ENCODE results near the gene PGAP1. TPM values are rescaled to one million over a fixed set of nuclear protein-coding genes. Genes with fewer than 3 reads are reported as not detected.
A peak's percentile ranks its signal among the peaks of the same experiment; 100 is the strongest.

Gene PGAP1
- total and polyA plus RNA-seq, 2 donors: 3.1 to 4.2 TPM

DNA sequence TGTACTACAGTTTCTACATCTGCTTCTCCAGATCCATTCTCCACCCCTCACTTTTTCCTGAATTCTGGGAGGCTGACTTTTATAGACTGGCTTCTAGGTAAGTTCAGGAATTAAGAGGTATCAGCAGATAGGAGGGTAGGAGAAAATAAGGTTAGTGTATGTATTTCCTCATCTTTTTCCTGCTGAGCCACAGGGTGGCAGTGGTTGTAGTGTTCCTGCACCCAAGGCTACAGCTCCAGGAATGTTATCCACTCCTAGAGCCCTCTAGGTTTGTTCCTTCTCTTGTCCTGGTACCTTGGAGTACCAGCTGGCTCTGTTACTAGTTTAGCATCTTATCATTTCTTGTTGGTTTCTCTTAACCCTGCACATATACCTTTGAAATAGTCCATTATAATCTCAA, 76.6 kb downstream of the PGAP1 start:
- H3K27me3 ChIP-seq (ENCODE audit: control insufficient read depth in 2 of 2, insufficient read depth in 1 of 2, low read length in 1 of 2): no peaks in the 10 kb centered on the region
- no peak overlapping the region for H3K27ac ChIP-seq (ENCODE audit: low read depth in 1 of 2, low read length in 1 of 2)
- peak in 1 of 9 donors; percentile 4 for DNase-seq (ENCODE audit: low read depth in 6 of 9, low spot score in 9 of 9)
- no peak overlapping the region for H3K4me3 ChIP-seq (ENCODE audit: low read length in 2 of 2)
- no peaks in the 10 kb centered on the region for H3K9me3 ChIP-seq (ENCODE audit: control insufficient read depth in 2 of 2, insufficient read depth in 1 of 2, low read length in 1 of 2)
- H3K36me3 ChIP-seq (ENCODE audit: control insufficient read depth in 2 of 2, insufficient read depth in 2 of 2, low read length in 1 of 2): no peaks in the 10 kb centered on the region
- no peaks in the 10 kb centered on the region for H3K4me1 ChIP-seq (ENCODE audit: control insufficient read depth in 2 of 2, insufficient read depth in 2 of 2, low read length in 2 of 2)

DNA sequence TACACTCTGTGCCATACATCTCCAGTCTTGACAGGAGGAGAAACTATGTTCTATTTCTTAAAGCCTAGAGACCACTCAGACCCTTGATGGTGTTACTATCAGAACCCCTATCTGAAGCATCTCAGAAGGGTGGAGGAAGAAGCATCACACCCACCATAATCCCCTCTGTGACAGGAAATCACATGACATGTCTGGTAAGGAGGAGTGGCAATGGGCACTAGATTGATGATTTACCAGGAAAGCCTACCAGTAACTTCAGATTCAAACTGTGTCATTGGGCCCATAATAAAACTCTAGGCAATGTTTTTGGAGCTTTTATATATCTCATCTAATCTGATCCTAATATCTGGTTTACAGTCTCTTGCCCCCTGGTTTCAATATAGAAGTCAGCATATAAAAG, 80.2 kb downstream of the PGAP1 start:
- Histone ChIP-seq H3K4me1 (ENCODE audit: control insufficient read depth in 2 of 2, insufficient read depth in 2 of 2, low read length in 2 of 2) (no peaks in the 10 kb centered on the region), H3K27ac (ENCODE audit: low read depth in 1 of 2, low read length in 1 of 2) (no peak overlapping the region), H3K27me3 (ENCODE audit: control insufficient read depth in 2 of 2, insufficient read depth in 1 of 2, low read length in 1 of 2) (no peaks in the 10 kb centered on the region), H3K9me3 (ENCODE audit: control insufficient read depth in 2 of 2, insufficient read depth in 1 of 2, low read length in 1 of 2) (no peaks in the 10 kb centered on the region), H3K36me3 (ENCODE audit: control insufficient read depth in 2 of 2, insufficient read depth in 2 of 2, low read length in 1 of 2) (no peaks in the 10 kb centered on the region), H3K4me3 (ENCODE audit: low read length in 2 of 2) (no peak overlapping the region)
- DNase-seq (ENCODE audit: low read depth in 6 of 9, low spot score in 9 of 9): no peak

DNA sequence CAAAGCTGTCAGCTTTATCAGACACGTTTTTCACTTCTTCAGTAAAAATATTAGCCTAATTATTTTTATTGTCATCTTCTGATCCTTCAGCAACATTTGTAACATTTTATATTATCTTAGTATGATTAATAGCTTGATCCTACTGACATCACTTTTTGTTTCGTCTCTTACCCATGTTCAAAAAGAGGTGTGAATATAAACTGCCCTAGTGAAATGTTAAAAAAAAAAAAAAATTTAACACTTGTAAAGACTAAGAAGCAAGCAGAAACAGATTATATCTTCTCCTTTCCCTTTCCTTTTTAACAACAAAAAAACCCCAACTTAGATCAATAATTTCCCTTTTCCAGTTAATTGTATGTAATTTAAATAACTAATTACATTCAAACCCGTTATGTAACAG, 81.1 kb downstream of the PGAP1 start:
- Histone ChIP-seq H3K9me3 (ENCODE audit: control insufficient read depth in 2 of 2, insufficient read depth in 1 of 2, low read length in 1 of 2) (no peaks in the 10 kb centered on the region), H3K27ac (ENCODE audit: low read depth in 1 of 2, low read length in 1 of 2) (no peak overlapping the region), H3K36me3 (ENCODE audit: control insufficient read depth in 2 of 2, insufficient read depth in 2 of 2, low read length in 1 of 2) (no peaks in the 10 kb centered on the region), H3K27me3 (ENCODE audit: control insufficient read depth in 2 of 2, insufficient read depth in 1 of 2, low read length in 1 of 2) (no peaks in the 10 kb centered on the region), H3K4me1 (ENCODE audit: control insufficient read depth in 2 of 2, insufficient read depth in 2 of 2, low read length in 2 of 2) (no peaks in the 10 kb centered on the region), H3K4me3 (ENCODE audit: low read length in 2 of 2) (no peak overlapping the region)
- no peak for DNase-seq (ENCODE audit: low read depth in 6 of 9, low spot score in 9 of 9)
- 98% methylated on average over 3 of the region's 3 CpGs for WGBS

DNA sequence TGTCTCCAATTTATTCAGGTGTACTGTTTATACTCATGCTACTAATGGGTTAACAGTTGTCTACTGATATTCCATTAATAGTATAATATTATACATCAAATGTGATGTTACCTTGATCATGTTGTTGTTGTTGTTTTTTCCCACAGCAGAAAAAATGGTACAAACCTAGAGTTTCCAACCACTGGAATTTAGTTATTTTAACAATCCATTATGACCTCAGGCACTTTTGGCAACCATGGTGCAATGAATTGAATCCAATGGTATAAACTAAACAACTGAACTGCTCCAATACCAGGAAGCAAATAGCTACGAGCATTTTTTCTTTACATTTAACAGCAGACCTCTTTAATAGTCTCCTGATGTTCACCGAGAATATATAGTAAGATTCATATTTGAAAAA, 86.3 kb downstream of the PGAP1 start:
- Histone ChIP-seq H3K4me1 (ENCODE audit: control insufficient read depth in 2 of 2, insufficient read depth in 2 of 2, low read length in 2 of 2) (no peaks in the 10 kb centered on the region), H3K27ac (ENCODE audit: low read depth in 1 of 2, low read length in 1 of 2) (no peak overlapping the region), H3K4me3 (ENCODE audit: low read length in 2 of 2) (no peak overlapping the region), H3K9me3 (ENCODE audit: control insufficient read depth in 2 of 2, insufficient read depth in 1 of 2, low read length in 1 of 2) (no peaks in the 10 kb centered on the region), H3K27me3 (ENCODE audit: control insufficient read depth in 2 of 2, insufficient read depth in 1 of 2, low read length in 1 of 2) (no peaks in the 10 kb centered on the region), H3K36me3 (ENCODE audit: control insufficient read depth in 2 of 2, insufficient read depth in 2 of 2, low read length in 1 of 2) (no peaks in the 10 kb centered on the region)
- DNase-seq (ENCODE audit: low read depth in 6 of 9, low spot score in 9 of 9): no peak
- 96% methylated on average over 2 of the region's 2 CpGs for WGBS

DNA sequence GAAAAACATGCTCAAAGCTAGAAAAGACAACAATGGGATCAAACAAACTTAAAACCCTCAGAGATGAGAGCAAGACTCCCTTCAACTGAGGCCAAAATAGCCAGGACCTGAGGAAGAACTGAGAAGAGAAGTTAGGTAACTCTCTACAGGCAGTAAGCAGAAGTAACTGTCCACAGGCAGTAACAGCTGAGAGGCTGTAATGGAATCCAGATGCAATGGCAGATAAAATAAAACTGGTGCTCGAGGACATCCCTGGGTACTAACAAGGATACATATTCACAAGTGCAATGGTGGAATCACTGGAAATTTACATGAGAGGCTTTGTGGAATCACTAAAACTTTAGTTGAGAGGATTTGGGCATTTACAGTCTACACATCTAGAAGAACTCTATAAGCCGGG, 86.9 kb downstream of the PGAP1 start:
- no peak for DNase-seq (ENCODE audit: low read depth in 6 of 9, low spot score in 9 of 9)
- Histone ChIP-seq H3K27me3 (ENCODE audit: control insufficient read depth in 2 of 2, insufficient read depth in 1 of 2, low read length in 1 of 2) (no peaks in the 10 kb centered on the region), H3K9me3 (ENCODE audit: control insufficient read depth in 2 of 2, insufficient read depth in 1 of 2, low read length in 1 of 2) (no peaks in the 10 kb centered on the region), H3K4me1 (ENCODE audit: control insufficient read depth in 2 of 2, insufficient read depth in 2 of 2, low read length in 2 of 2) (no peaks in the 10 kb centered on the region), H3K4me3 (ENCODE audit: low read length in 2 of 2) (no peak overlapping the region), H3K27ac (ENCODE audit: low read depth in 1 of 2, low read length in 1 of 2) (no peak overlapping the region), H3K36me3 (ENCODE audit: control insufficient read depth in 2 of 2, insufficient read depth in 2 of 2, low read length in 1 of 2) (no peaks in the 10 kb centered on the region)
- WGBS: 91% methylated on average over 2 of the region's 2 CpGs

DNA sequence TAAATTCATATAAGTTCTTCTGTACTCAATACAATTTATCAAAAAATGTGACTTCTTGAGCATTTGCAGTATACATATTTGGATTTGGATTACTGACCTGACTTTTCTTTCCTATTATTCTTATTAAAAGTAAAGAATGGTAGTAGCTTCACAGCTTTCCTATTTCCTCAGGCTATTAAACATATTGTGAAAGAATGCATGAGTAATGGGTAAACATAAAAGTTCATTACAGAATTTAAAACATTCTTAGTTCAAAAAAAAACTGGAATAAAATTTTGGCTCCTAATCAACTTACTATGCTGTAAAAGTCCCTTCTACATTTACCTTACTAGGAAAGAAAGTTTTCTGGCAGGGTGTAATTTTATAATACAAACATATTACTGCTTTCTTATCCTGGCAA, 90.1 kb downstream of the PGAP1 start:
- no peak overlapping the region for H3K4me3 ChIP-seq (ENCODE audit: low read length in 2 of 2)
- no peaks in the 10 kb centered on the region for H3K36me3 ChIP-seq (ENCODE audit: control insufficient read depth in 2 of 2, insufficient read depth in 2 of 2, low read length in 1 of 2)
- no peaks in the 10 kb centered on the region for H3K9me3 ChIP-seq (ENCODE audit: control insufficient read depth in 2 of 2, insufficient read depth in 1 of 2, low read length in 1 of 2)
- no peak for DNase-seq (ENCODE audit: low read depth in 6 of 9, low spot score in 9 of 9)
- no peak overlapping the region for H3K27ac ChIP-seq (ENCODE audit: low read depth in 1 of 2, low read length in 1 of 2)
- no peaks in the 10 kb centered on the region for H3K27me3 ChIP-seq (ENCODE audit: control insufficient read depth in 2 of 2, insufficient read depth in 1 of 2, low read length in 1 of 2)
- no peaks in the 10 kb centered on the region for H3K4me1 ChIP-seq (ENCODE audit: control insufficient read depth in 2 of 2, insufficient read depth in 2 of 2, low read length in 2 of 2)

DNA sequence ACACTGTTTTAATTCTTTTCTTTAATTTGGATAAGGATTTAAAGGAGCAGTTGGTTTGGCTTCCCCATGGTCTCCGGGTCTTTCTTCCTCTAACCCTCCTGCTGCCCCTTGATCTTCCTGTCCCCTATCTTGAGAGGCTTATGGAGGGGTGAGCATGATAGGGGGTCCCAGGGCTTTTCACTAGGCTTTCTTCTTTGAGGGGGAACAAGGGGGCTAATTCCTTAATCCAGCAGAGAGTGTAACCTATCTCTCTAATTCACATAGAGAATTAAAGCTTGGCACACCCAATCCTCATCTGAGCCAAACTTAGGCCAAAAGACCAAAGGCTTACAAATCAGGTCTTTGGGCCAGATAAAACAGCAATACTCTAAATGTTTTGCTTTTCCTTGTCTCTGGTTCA, 95.8 kb downstream of the PGAP1 start:
- DNase-seq (ENCODE audit: low read depth in 6 of 9, low spot score in 9 of 9): no peak
- Histone ChIP-seq H3K27me3 (ENCODE audit: control insufficient read depth in 2 of 2, insufficient read depth in 1 of 2, low read length in 1 of 2) (no peaks in the 10 kb centered on the region), H3K27ac (ENCODE audit: low read depth in 1 of 2, low read length in 1 of 2) (no peak overlapping the region), H3K9me3 (ENCODE audit: control insufficient read depth in 2 of 2, insufficient read depth in 1 of 2, low read length in 1 of 2) (no peaks in the 10 kb centered on the region), H3K36me3 (ENCODE audit: control insufficient read depth in 2 of 2, insufficient read depth in 2 of 2, low read length in 1 of 2) (no peaks in the 10 kb centered on the region), H3K4me3 (ENCODE audit: low read length in 2 of 2) (no peak overlapping the region), H3K4me1 (ENCODE audit: control insufficient read depth in 2 of 2, insufficient read depth in 2 of 2, low read length in 2 of 2) (no peaks in the 10 kb centered on the region)
- 90% methylated on average over 1 of the region's 1 CpG for WGBS

DNA sequence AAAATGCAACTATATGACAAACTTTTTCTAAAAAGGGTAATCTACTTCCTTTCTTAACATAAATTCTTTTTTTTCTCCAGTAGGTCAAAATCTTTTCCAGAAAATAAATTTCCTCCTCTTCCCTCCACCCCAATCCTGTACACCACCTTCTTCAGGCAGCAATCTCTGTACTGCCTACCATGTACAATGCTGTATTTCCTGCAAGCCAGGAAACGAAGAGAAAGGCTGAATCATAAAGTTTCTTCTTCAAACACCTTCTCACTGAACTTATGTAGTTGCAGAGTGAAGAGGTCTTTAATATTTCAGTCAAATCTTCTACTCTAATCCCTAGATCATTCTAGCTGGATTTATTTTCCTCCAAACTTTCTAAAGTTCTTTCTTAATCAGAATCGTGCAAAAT, 99.2 kb downstream of the PGAP1 start:
- WGBS: 67% methylated on average over 2 of the region's 2 CpGs
- no peak for DNase-seq (ENCODE audit: low read depth in 6 of 9, low spot score in 9 of 9)

DNA sequence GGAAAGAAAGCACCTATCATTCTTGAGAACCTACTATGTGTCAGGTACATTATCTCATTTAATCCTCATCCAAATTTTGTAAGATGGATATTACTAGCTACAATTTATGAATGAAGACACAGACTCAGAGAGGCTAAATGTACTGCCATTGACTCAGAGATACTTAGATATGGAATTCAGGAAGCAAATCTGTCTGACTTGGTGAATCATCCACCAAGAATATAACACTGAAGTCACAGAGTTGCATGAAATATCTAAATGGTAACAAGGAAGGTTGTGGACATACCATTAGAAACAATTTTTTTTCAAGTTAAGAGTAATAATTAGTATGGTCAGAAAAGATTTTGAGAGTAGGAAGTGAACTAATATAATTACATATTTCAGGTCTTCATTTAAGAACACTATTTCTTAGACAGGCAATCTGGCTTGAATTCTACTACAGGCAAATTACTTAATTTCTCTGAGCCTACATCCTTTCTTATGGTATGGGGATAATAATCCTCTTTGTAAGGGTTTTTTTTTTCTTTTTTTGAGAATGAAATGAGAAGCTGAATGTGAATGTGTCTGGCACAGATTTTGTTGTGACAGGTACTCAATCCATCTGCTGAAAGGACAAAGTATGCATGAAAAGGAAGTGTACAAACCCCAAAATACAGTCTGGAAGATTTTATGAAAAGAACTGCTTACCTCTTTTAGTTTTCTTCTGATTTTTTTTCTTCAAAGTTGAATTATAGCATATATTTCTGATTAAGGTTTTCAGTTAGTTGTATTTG, 102.6 kb downstream of the PGAP1 start:
- no peaks in the 10 kb centered on the region for H3K36me3 ChIP-seq (ENCODE audit: control insufficient read depth in 2 of 2, insufficient read depth in 2 of 2, low read length in 1 of 2)
- no peak overlapping the region for H3K27ac ChIP-seq (ENCODE audit: low read depth in 1 of 2, low read length in 1 of 2)
- no peak for DNase-seq (ENCODE audit: low read depth in 6 of 9, low spot score in 9 of 9)
- no peaks in the 10 kb centered on the region for H3K4me1 ChIP-seq (ENCODE audit: control insufficient read depth in 2 of 2, insufficient read depth in 2 of 2, low read length in 2 of 2)
- H3K27me3 ChIP-seq (ENCODE audit: control insufficient read depth in 2 of 2, insufficient read depth in 1 of 2, low read length in 1 of 2): no peaks in the 10 kb centered on the region
- H3K4me3 ChIP-seq (ENCODE audit: low read length in 2 of 2): no peak overlapping the region
- no peaks in the 10 kb centered on the region for H3K9me3 ChIP-seq (ENCODE audit: control insufficient read depth in 2 of 2, insufficient read depth in 1 of 2, low read length in 1 of 2)

More for the DNA sequence above, 99.2 kb downstream of the PGAP1 start:
- no peak overlapping the region for H3K4me3 ChIP-seq (ENCODE audit: low read length in 2 of 2)
- no peaks in the 10 kb centered on the region for H3K27me3 ChIP-seq (ENCODE audit: control insufficient read depth in 2 of 2, insufficient read depth in 1 of 2, low read length in 1 of 2)
- no peaks in the 10 kb centered on the region for H3K4me1 ChIP-seq (ENCODE audit: control insufficient read depth in 2 of 2, insufficient read depth in 2 of 2, low read length in 2 of 2)
- H3K27ac ChIP-seq (ENCODE audit: low read depth in 1 of 2, low read length in 1 of 2): no peak overlapping the region
- no peaks in the 10 kb centered on the region for H3K9me3 ChIP-seq (ENCODE audit: control insufficient read depth in 2 of 2, insufficient read depth in 1 of 2, low read length in 1 of 2)
- H3K36me3 ChIP-seq (ENCODE audit: control insufficient read depth in 2 of 2, insufficient read depth in 2 of 2, low read length in 1 of 2): no peaks in the 10 kb centered on the region

DNA sequence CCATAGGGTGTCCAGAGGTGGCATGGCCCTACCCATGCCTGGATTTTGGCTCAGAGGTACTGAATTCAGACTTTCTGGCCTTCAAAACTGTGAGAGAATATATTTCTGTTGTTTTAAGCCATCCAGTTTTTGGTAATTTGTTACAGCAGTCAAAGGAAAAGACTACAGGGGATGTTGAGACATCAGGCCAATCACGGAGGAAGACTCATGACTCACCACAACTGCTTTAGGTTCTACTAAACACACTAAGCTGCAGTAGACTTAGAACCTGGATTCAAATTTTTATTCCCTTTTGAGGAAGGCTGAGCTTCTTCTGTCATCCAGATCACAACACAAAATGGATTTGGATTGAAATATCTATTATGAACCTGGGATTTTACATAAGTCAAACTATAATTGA, 105.3 kb downstream of the PGAP1 start:
- no peak overlapping the region for H3K27ac ChIP-seq (ENCODE audit: low read depth in 1 of 2, low read length in 1 of 2)
- no peak overlapping the region for H3K4me3 ChIP-seq (ENCODE audit: low read length in 2 of 2)
- no peaks in the 10 kb centered on the region for H3K27me3 ChIP-seq (ENCODE audit: control insufficient read depth in 2 of 2, insufficient read depth in 1 of 2, low read length in 1 of 2)
- H3K9me3 ChIP-seq (ENCODE audit: control insufficient read depth in 2 of 2, insufficient read depth in 1 of 2, low read length in 1 of 2): peaks cover 0 to 5% of the 10 kb centered on the region in 2 donors
- DNase-seq (ENCODE audit: low read depth in 6 of 9, low spot score in 9 of 9): no peak
- WGBS: 96% methylated on average over 1 of the region's 1 CpG
- H3K4me1 ChIP-seq (ENCODE audit: control insufficient read depth in 2 of 2, insufficient read depth in 2 of 2, low read length in 2 of 2): no peaks in the 10 kb centered on the region
- no peaks in the 10 kb centered on the region for H3K36me3 ChIP-seq (ENCODE audit: control insufficient read depth in 2 of 2, insufficient read depth in 2 of 2, low read length in 1 of 2)

Measured in thymus (tissue), 11 donors.